Stromal cell of bone marrow (primary cell): ENCODE data around the gene LSM3.

Source experiments
- DNase-seq: peaks from one replicate; pipeline ENCODE4 v3.0.0-alpha.2; 2012; ENCODE audit warnings: low read depth

Gene LSM3

GRCh38 chr3:14200841-14201240 lies 22.2 kb downstream of the LSM3 start:
- peak; percentile 22 for DNase-seq

GRCh38 chr3:14201940-14202684 lies 23.5 kb downstream of the LSM3 start:
- DNase-seq = no peak

GRCh38 chr3:14202874-14203520 lies 24.4 kb downstream of the LSM3 start:
- no peak for DNase-seq

GRCh38 chr3:14203521-14204079 lies 25.0 kb downstream of the LSM3 start:
- DNase-seq = peak; percentile 71

- peak; percentile 35 for DNase-seq
Observed at GRCh38 chr3:14204515-14205284, 26.1 kb downstream of the LSM3 start.

GRCh38 chr3:14206548-14207177 lies 28.0 kb downstream of the LSM3 start:
- DNase-seq = no peak

- DNase-seq = no peak
Observed at GRCh38 chr3:14208168-14208567, 29.6 kb downstream of the LSM3 start.

GRCh38 chr3:14208977-14209394 lies 30.4 kb downstream of the LSM3 start:
- no peak for DNase-seq

- DNase-seq = no peak
Observed at GRCh38 chr3:14209581-14210289, 31.1 kb downstream of the LSM3 start.

GRCh38 chr3:14210290-14210688 lies 31.7 kb downstream of the LSM3 start:
- no peak for DNase-seq

- peak; percentile 70 for DNase-seq
Observed at GRCh38 chr3:14210843-14211594, 32.4 kb downstream of the LSM3 start.

GRCh38 chr3:14211621-14212020 lies 33.0 kb downstream of the LSM3 start:
- no peak for DNase-seq

GRCh38 chr3:14212032-14212431 lies 33.4 kb downstream of the LSM3 start:
- DNase-seq = no peak

- no peak for DNase-seq
Observed at GRCh38 chr3:14213066-14213774, 34.6 kb downstream of the LSM3 start.

- DNase-seq = no peak
Observed at GRCh38 chr3:14214764-14215163, 36.1 kb downstream of the LSM3 start.

GRCh38 chr3:14216257-14217048 lies 37.8 kb downstream of the LSM3 start:
- no peak for DNase-seq

- no peak for DNase-seq
Observed at GRCh38 chr3:14218355-14218754, 39.7 kb downstream of the LSM3 start.

- DNase-seq = no peak
Observed at GRCh38 chr3:14220933-14221332, 42.3 kb downstream of the LSM3 start.

GRCh38 chr3:14221902-14222301 lies 43.3 kb downstream of the LSM3 start:
- DNase-seq = no peak
